Activated naive CD8-positive, alpha-beta T cell treated with anti-CD3 and anti-CD28 coated beads, Interleukin-2, amount 10 ng/mL, durations not matched to agents 7 days and 5 days (primary cell): Measurements from ENCODE around the gene ADPRS. TPM values are rescaled to one million over a fixed set of nuclear protein-coding genes. Genes with fewer than 3 reads are reported as not detected.

Source experiments
- ATAC-seq: fragments of 150-1000 bp; cut with Tn5 transposase; one replicate; pipeline ENCODE4 v1.10.0; 2021; ENCODE audit warnings: low read depth, moderate library complexity
- POLR2A ChIA-PET: fragments of 350-600 bp; sonication (Branson Sonifier 250); formaldehyde crosslinking; loops from one replicate; lab custom pipeline; 2021; ENCODE audit warnings: antibody characterized with exemption; lab: Charles Lee
- DNase-seq: peaks from one replicate; pipeline ENCODE4 v3.0.0; 2021
- H3K27ac Mint-ChIP-seq: one replicate; pipeline ENCODE4 v1.8.0; 2022; ENCODE audit warnings: mild to moderate bottlenecking, mixed read lengths
- H3K27me3 Mint-ChIP-seq: one replicate; pipeline ENCODE4 v1.8.0; 2022; ENCODE audit warnings: mild to moderate bottlenecking, moderate library complexity, mixed read lengths
- H3K36me3 Mint-ChIP-seq: one replicate; pipeline ENCODE4 v1.8.0; 2021; ENCODE audit warnings: mild to moderate bottlenecking, mixed read lengths
- H3K4me1 Mint-ChIP-seq: one replicate; pipeline ENCODE4 v1.8.0; 2021; ENCODE audit warnings: mixed read lengths
- H3K4me3 Mint-ChIP-seq: one replicate; pipeline ENCODE4 v1.8.0; 2022; ENCODE audit warnings: mild to moderate bottlenecking, moderate library complexity, mixed read lengths
- H3K9me3 Mint-ChIP-seq: one replicate; pipeline ENCODE4 v1.8.0; 2021; ENCODE audit warnings: mixed read lengths
- total RNA-seq, 2 experiments: library from RNA; stranded (reverse); gene quantifications; one replicate each; pipeline ENCODE4 v1.2.3, GENCODE V29; 2021

ADPRS gene
- total RNA-seq, 2 experiments from 2014 or later: 30.7 to 32.7 TPM

- DNase-seq: no peak
- no peaks in the 10 kb centered on the region for H3K36me3 Mint-ChIP-seq
- no peak overlapping the region for H3K4me3 Mint-ChIP-seq
- H3K4me1 Mint-ChIP-seq: peaks cover 8% of the 10 kb centered on the region
- POLR2A ChIA-PET: interaction anchor here (1.2 kb wide), 1 partner anchor 9 kb away, joined by 4 read pairs; no protein-coding TSS in a partner anchor
- no peak overlapping the region for H3K27ac Mint-ChIP-seq
- H3K9me3 Mint-ChIP-seq: no peaks in the 10 kb centered on the region
- H3K27me3 Mint-ChIP-seq: peaks cover 34% of the 10 kb centered on the region
- no peak for ATAC-seq
Observed at GRCh38 chr1:36122062-36123030, 33.7 kb downstream of the ADPRS start.

GRCh38 chr1:36123356-36123755 lies 34.7 kb downstream of the ADPRS start:
- peak; percentile 45 for ATAC-seq
- no peaks in the 10 kb centered on the region for H3K9me3 Mint-ChIP-seq
- no peaks in the 10 kb centered on the region for H3K36me3 Mint-ChIP-seq
- peak overlapping the region; percentile 2 for H3K4me3 Mint-ChIP-seq
- peaks cover 8% of the 10 kb centered on the region for H3K4me1 Mint-ChIP-seq
- peaks cover 34% of the 10 kb centered on the region for H3K27me3 Mint-ChIP-seq
- POLR2A ChIA-PET: interaction anchor here (1.2 kb wide), 1 partner anchor 10 kb away, joined by 4 read pairs; no protein-coding TSS in a partner anchor
- no peak for DNase-seq
- H3K27ac Mint-ChIP-seq: peak overlapping the region; percentile 3

GRCh38 chr1:36124404-36125128 lies 35.9 kb downstream of the ADPRS start:
- peak overlapping the region; percentile 0 for H3K27ac Mint-ChIP-seq

GRCh38 chr1:36125129-36125991 lies 36.7 kb downstream of the ADPRS start, which contains the start of gene COL8A2:
TSS of gene COL8A2 (minus strand) at chr1:36125222. CDS start at chr1:36100242, 24,980 bp downstream.
- peak; percentile 44 for ATAC-seq
- no peak for DNase-seq
- POLR2A ChIA-PET: no interaction called here
- Mint-ChIP-seq H3K36me3 (no peaks in the 10 kb centered on the region), H3K4me3 (peak within 1 kb of the TSS; percentile 37), H3K27me3 (peaks cover 34% of the 10 kb centered on the region), H3K4me1 (peaks cover 8% of the 10 kb centered on the region), H3K27ac (peak within 1 kb of the TSS; percentile 0), H3K9me3 (no peaks in the 10 kb centered on the region)

More at GRCh38 chr1:36124404-36125128, 35.9 kb downstream of the ADPRS start:
- POLR2A ChIA-PET: no interaction called here
- Mint-ChIP-seq H3K9me3 (no peaks in the 10 kb centered on the region), H3K36me3 (no peaks in the 10 kb centered on the region), H3K4me1 (peaks cover 8% of the 10 kb centered on the region), H3K4me3 (peak overlapping the region; percentile 33), H3K27me3 (peaks cover 34% of the 10 kb centered on the region)
- ATAC-seq: no peak
- DNase-seq: no peak

- POLR2A ChIA-PET: no interaction called here
- ATAC-seq (no peak), DNase-seq (no peak)
- Mint-ChIP-seq H3K9me3 (no peaks in the 10 kb centered on the region), H3K36me3 (no peaks in the 10 kb centered on the region), H3K4me3 (peak overlapping the region; percentile 37), H3K4me1 (peaks cover 8% of the 10 kb centered on the region), H3K27me3 (peaks cover 34% of the 10 kb centered on the region), H3K27ac (no peak overlapping the region)
Observed at GRCh38 chr1:36126005-36126716, 37.5 kb downstream of the ADPRS start.

GRCh38 chr1:36126797-36127500 lies 38.3 kb downstream of the ADPRS start:
- Mint-ChIP-seq H3K27me3 (peaks cover 34% of the 10 kb centered on the region), H3K4me1 (peaks cover 8% of the 10 kb centered on the region), H3K4me3 (no peak overlapping the region), H3K36me3 (no peaks in the 10 kb centered on the region), H3K27ac (no peak overlapping the region), H3K9me3 (no peaks in the 10 kb centered on the region)
- DNase-seq (no peak), ATAC-seq (no peak)
- POLR2A ChIA-PET: interaction anchor here (0.6 to 1.0 kb wide), 2 partner anchors 26 to 1347 kb away, joined by 3 to 6 read pairs; no protein-coding TSS in a partner anchor

GRCh38 chr1:36128126-36128904 lies 39.6 kb downstream of the ADPRS start:
- Mint-ChIP-seq H3K27me3 (peaks cover 25% of the 10 kb centered on the region), H3K27ac (no peak overlapping the region), H3K36me3 (no peaks in the 10 kb centered on the region), H3K9me3 (no peaks in the 10 kb centered on the region), H3K4me1 (peaks cover 7% of the 10 kb centered on the region), H3K4me3 (no peak overlapping the region)
- ATAC-seq: no peak
- POLR2A ChIA-PET: interaction anchor here (0.6 to 1.0 kb wide), 2 partner anchors 27 to 1346 kb away, joined by 3 to 4 read pairs; no protein-coding TSS in a partner anchor
- no peak for DNase-seq

GRCh38 chr1:36128905-36129206 lies 40.2 kb downstream of the ADPRS start:
- POLR2A ChIA-PET: no interaction called here

GRCh38 chr1:36132029-36132428 lies 43.3 kb downstream of the ADPRS start:
- POLR2A ChIA-PET: no interaction called here
- H3K27ac Mint-ChIP-seq: no peak overlapping the region
- DNase-seq: no peak
- no peaks in the 10 kb centered on the region for H3K27me3 Mint-ChIP-seq
- peaks cover 7% of the 10 kb centered on the region for H3K4me1 Mint-ChIP-seq
- H3K9me3 Mint-ChIP-seq: no peaks in the 10 kb centered on the region
- no peak for ATAC-seq
- H3K36me3 Mint-ChIP-seq: no peaks in the 10 kb centered on the region
- H3K4me3 Mint-ChIP-seq: no peak overlapping the region

More at GRCh38 chr1:36128905-36129206, 40.2 kb downstream of the ADPRS start:
- DNase-seq (no peak), ATAC-seq (no peak)
- H3K4me1 Mint-ChIP-seq: peaks cover 4% of the 10 kb centered on the region
- H3K36me3 Mint-ChIP-seq: no peaks in the 10 kb centered on the region
- no peak overlapping the region for H3K4me3 Mint-ChIP-seq
- H3K27me3 Mint-ChIP-seq: peaks cover 19% of the 10 kb centered on the region
- H3K27ac Mint-ChIP-seq: no peak overlapping the region
- no peaks in the 10 kb centered on the region for H3K9me3 Mint-ChIP-seq

GRCh38 chr1:36133484-36133883 lies 44.8 kb downstream of the ADPRS start:
- H3K9me3 Mint-ChIP-seq: no peaks in the 10 kb centered on the region
- no peaks in the 10 kb centered on the region for H3K27me3 Mint-ChIP-seq
- peaks cover 7% of the 10 kb centered on the region for H3K4me1 Mint-ChIP-seq
- ATAC-seq (no peak), DNase-seq (no peak)
- H3K4me3 Mint-ChIP-seq: no peak overlapping the region
- no peaks in the 10 kb centered on the region for H3K36me3 Mint-ChIP-seq
- POLR2A ChIA-PET: interaction anchor here (0.5 to 1.5 kb wide), 3 partner anchors 16 to 31 kb away, joined by 3 to 15 read pairs (median 3); no protein-coding TSS in a partner anchor
- H3K27ac Mint-ChIP-seq: no peak overlapping the region

GRCh38 chr1:36134031-36134430 lies 45.3 kb downstream of the ADPRS start:
- POLR2A ChIA-PET: interaction anchor here (0.5 to 1.5 kb wide), 5 partner anchors 14 to 37 kb away, joined by 3 to 15 read pairs (median 3); no protein-coding TSS in a partner anchor
- peak overlapping the region; percentile 43 for H3K27ac Mint-ChIP-seq
- peaks cover 7% of the 10 kb centered on the region for H3K4me1 Mint-ChIP-seq
- no peaks in the 10 kb centered on the region for H3K27me3 Mint-ChIP-seq
- DNase-seq: no peak
- no peak for ATAC-seq
- no peaks in the 10 kb centered on the region for H3K36me3 Mint-ChIP-seq
- no peak overlapping the region for H3K4me3 Mint-ChIP-seq
- H3K9me3 Mint-ChIP-seq: no peaks in the 10 kb centered on the region
